Prostate gland (tissue), 2 donors: ENCODE results near the gene ACSM2A.
"Not testable (repeated sequence)": the region's sequence is repeated elsewhere in the genome, so short reads cannot be mapped to it uniquely, and the experiment has no call there.

ENCODE experiments used
- CTCF ChIP-seq, 4 experiments: fragments of 200-600 bp in 2 of 4; fragments of 450-650 bp in 2 of 4; sonication (generic) in 2 of 4; IDR thresholded peaks; 1 replicate in 3 of 4; 2 replicates in 1 of 4; pipeline ENCODE4 v1.5.1; 2016 to 2019; ENCODE audit warnings: antibody characterized with exemption in 4 of 4, mild to moderate bottlenecking in 2 of 4, moderate library complexity in 2 of 4
- POLR2A ChIP-seq: fragments of 450-650 bp; IDR thresholded peaks from one replicate; pipeline ENCODE4 v1.6.1; 2016; ENCODE audit warnings: antibody characterized with exemption, mild to moderate bottlenecking
- POLR2AphosphoS5 ChIP-seq: sonication (generic); formaldehyde crosslinking; IDR thresholded peaks from one replicate; pipeline ENCODE4 v1.6.1; 2017; ENCODE audit warnings: antibody characterized with exemption

- TF ChIP-seq CTCF (IDR thresholded peaks at IDR 0.05); POLR2AphosphoS5; POLR2A: not testable (repeated sequence)
These were observed 39.7 kb downstream of the ACSM2A start for GRCh38 chr16:20490994-20491393.
